HG02885 (cell line): ENCODE results near the gene PEX19.
"Not testable (repeated sequence)": the region's sequence is repeated elsewhere in the genome, so short reads cannot be mapped to it uniquely, and the experiment has no call there.

ENCODE experiments used
- ATAC-seq: cut with Tn5 transposase; IDR thresholded peaks from one replicate; pipeline ENCODE4 v1.9.1; 2021; ENCODE audit warnings: mild to moderate bottlenecking; ENCODE audit not compliant: unreplicated experiment, poor library complexity

Gene PEX19

DNA sequence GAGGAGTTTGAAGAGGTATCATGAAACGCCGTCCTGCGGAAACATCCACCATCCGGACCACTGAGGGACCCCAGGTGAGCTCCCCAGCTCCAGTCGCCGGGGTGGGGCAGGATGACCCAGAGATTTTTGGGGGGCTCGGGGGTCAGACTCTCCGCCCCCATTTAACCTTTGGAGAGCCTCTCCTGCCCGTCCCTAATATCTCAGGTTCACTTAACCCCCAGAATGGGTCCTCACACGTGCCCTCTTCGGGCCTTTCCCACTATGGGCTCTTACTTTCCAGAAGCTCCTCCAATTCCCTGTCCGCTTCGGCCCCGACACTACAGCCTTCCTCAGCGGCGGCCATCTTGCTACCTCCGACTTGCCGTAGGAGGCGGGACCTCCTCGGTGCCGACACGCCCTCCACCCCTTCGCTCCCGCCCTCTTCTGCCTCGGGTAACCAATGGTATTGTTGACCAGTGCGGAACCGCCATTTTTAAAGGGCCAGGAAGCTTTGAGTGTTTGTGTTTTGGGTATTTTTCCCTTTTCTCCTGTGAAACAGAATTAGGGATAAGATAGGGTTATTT is at the start of gene PEX19:
TSS of gene PEX19 (minus strand) at position 352 of the 563 bp plus-strand sequence. CDS start at position 343, 9 bp downstream.
- peak; percentile 99 for ATAC-seq

DNA sequence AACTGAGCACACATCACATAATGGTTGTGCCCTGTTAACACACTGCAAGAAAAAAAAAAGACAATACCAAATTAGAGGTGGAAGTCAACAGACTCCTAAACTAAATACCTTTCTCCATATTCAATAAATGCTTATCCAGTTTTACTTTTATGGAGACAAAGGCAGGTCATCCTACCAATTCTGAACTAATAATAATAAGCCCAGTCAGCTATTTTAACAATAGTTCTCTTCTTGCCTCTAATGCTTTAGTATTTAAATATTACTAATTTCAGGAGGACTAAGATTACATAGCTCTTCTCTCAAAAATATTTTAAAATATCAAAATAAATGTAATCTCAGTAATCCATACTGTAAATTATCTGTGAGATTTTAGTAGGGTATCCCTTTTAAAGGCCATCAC is 47.6 kb upstream of the PEX19 start:
- no peak for ATAC-seq

- ATAC-seq = no peak
These were observed 45.2 kb upstream of the PEX19 start for GRCh38 chr1:160330119-160330518.

GRCh38 chr1:160328184-160328583 is 43.3 kb upstream of the PEX19 start:
- ATAC-seq = no peak

DNA sequence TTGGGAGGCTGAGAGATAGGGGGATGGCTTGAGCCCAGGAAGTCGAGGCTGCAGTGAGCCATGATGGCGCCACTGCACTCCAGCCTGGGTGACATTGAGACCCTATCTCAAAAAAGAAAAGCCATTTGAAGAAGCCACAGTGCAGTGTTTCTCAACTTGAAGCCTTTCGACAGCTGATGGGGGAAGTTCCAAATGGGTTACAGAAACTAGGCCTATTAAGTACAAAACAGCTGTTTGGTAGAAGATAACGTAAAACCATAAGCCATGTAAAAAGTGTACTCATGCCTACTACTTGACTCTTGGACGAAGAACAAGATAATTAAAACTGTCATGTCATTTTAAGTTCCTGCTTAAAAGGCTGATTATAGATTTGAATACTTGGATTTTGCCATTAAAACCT is 41.5 kb upstream of the PEX19 start:
- ATAC-seq = no peak

GRCh38 chr1:160325252-160325651 is 40.3 kb upstream of the PEX19 start:
- ATAC-seq = no peak

- no peak for ATAC-seq
These were observed 37.9 kb upstream of the PEX19 start for GRCh38 chr1:160322831-160323230.

DNA sequence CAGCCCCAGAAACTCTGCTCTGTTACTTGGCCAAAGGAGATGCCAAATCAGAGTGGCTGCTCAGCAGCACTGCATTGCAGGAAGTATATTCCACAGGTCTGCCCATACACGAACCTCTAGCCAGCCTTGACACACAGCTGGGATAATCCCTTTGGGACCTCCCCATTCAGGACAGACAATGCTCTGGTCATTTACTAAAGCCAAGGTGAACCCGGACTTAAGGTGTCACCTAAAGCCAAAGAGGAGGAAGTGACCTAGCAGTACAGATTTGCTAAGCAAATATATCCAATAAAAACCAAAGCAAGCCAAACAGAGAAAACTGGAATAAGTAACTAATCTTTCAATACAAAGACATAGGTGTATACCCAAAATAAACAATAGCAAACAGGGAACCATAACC is 30.4 kb upstream of the PEX19 start:
- no peak for ATAC-seq

- no peak for ATAC-seq
These were observed 24.6 kb upstream of the PEX19 start for GRCh38 chr1:160309571-160309970.

GRCh38 chr1:160309185-160309557 is 24.2 kb upstream of the PEX19 start:
- ATAC-seq = no peak

- ATAC-seq = no peak
These were observed 23.7 kb upstream of the PEX19 start for GRCh38 chr1:160308451-160309184.

DNA sequence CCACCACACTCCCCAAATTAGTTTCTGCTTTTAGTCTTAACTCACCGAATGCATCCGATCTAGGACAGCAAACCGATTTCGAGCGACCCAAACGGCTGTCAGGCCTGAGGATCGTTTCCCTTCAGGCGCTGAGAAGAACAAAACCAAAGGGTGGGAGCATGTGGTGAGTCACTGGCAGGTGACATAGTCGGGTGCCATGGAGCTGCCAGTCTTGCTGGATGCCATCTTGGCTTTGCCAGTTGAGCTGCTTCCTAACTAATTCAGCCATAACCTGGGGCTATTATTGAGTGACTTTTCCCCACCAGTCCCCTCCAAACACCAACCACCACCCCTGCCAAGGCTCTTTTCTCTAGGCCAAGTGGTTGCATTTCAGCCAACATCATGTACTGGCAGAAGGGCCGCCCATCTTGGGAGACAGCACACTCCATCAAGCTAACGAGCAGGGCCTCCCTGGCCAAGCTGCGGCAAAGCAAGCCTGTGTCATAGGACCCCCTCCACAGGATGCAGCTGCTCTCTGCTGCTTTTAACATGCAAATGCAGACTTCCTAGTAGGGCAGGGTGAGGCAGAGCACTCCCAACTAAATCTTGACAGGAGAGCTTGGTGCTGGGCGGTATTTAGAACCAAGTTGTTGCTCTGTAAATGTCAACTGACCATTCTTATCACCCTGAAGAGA is 22.3 kb upstream of the PEX19 start:
- no peak for ATAC-seq

DNA sequence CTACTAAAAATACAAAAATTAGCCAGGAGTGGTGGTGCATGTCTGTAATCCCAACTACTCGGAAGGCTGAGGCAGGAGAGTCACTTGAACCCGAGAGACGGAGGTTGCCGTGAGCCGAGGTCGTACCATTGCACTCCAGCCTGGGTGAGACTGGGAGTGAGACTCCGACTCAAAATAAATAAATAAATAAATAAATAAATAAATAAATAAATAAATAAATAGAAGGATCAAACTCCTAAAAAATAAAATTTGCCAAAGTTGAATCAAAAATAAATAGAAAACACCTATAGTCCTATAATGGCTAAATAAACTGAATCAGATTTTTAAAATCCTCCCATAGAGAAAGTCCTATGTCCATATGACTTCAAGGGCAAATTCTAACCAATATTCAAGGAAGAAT is 15.2 kb upstream of the PEX19 start:
- no peak for ATAC-seq

- ATAC-seq = no peak
These were observed 11.1 kb upstream of the PEX19 start for GRCh38 chr1:160296036-160296435.

- ATAC-seq = no peak
These were observed 8.4 kb upstream of the PEX19 start for GRCh38 chr1:160293020-160293968.

GRCh38 chr1:160291248-160292220 is 6.6 kb upstream of the PEX19 start:
- ATAC-seq = peak; percentile 69

DNA sequence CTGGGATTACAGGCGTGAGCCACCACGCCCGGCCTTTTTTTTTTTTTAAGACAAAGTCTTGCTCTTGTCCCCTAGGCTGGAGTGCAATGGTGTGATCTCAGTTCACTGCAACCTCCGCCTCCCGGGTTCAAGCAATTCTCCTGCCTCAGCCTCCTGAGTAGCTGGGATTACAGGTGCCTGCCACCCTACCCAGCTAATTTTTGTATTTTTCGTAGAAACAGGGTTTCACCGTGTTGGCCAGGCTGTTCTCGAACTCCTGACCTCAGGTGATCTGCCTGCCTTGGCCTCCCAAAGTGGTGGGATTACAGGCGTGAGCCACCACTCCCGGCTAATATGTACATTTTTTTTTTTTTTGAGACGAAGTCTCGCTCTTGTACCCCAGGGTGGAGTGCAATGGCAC is 2.8 kb upstream of the PEX19 start:
- ATAC-seq = not testable (repeated sequence)

GRCh38 chr1:160285506-160285905 is 573 bp upstream of the PEX19 start:
- no peak for ATAC-seq

DNA sequence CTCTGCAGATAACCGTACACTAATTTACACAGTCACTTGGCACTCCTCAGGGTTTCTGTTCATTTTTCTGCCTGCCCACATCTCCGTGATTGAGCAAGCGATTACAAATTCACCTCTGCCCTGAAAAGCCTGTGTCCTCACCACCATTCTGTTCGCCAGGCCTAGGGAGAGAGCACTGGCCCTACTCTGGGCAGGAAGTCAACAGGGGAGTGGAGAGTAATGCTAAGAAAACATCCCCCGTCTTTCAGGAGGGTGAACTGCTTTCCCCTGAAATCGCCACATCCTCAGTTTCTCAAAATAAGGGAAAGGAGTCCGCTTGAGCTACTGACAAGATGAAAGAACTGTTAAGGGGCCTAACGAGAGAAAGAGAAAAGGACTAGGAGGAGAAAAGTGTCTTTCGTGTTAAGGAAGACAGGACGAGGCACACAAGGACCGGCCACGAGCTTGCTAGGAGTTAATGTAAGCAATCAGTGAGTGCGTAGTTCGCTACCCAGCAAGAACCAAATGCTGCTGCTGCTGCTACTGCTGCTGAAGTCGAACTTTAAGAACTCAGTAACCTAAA is 632 bp downstream of the PEX19 start:
- peak; percentile 14 for ATAC-seq
